Upper lobe of left lung (tissue), 6 donors: ENCODE results near the gene MPRIP. TPM values are rescaled to one million over a fixed set of nuclear protein-coding genes. Genes with fewer than 3 reads are reported as not detected.

Experiments used
- ATAC-seq, 2 donors: fragments of 200-7000 bp; cut with Tn5 transposase; one replicate each; pipeline ENCODE4 v1.9.1; 2022; ENCODE audit warnings: mild to moderate bottlenecking in 2 of 2, moderate library complexity in 2 of 2; ENCODE audit not compliant: low FRiP score in 2 of 2
- DNase-seq, 2 donors: peaks; one replicate each; pipeline ENCODE4 v3.0.0-alpha.2; 2019 to 2020
- H3K27ac ChIP-seq, 4 donors: fragments of 200-600 bp; sonication (generic); one replicate each; pipeline ENCODE4 v1.5.1; 2016 to 2019
- H3K27me3 ChIP-seq, 4 donors: fragments of 200-600 bp; sonication (generic); one replicate each; pipeline ENCODE4 v1.5.1; 2017 to 2019
- H3K36me3 ChIP-seq, 4 donors: fragments of 200-600 bp; sonication (generic); one replicate each; pipeline ENCODE4 v1.5.1; 2016 to 2019
- H3K4me1 ChIP-seq, 4 donors: fragments of 200-600 bp; sonication (generic); one replicate each; pipeline ENCODE4 v1.5.1; 2018 to 2019
- H3K4me3 ChIP-seq, 4 donors: fragments of 200-600 bp; sonication (generic); one replicate each; pipeline ENCODE4 v1.5.1; 2017 to 2019; ENCODE audit warnings: mild to moderate bottlenecking in 2 of 4, moderate library complexity in 1 of 4
- H3K9me3 ChIP-seq, 4 donors: fragments of 200-600 bp; sonication (generic); one replicate each; pipeline ENCODE4 v1.5.1; 2018 to 2019
- EP300 ChIP-seq, 4 donors: sonication (generic); formaldehyde crosslinking; IDR thresholded peaks; one replicate each; pipeline ENCODE4 v1.5.1; 2017; ENCODE audit warnings: antibody characterized with exemption in 4 of 4, control low read depth in 2 of 4
- POLR2A ChIP-seq, 4 donors: fragments of 450-650 bp; IDR thresholded peaks; one replicate each; pipeline ENCODE4 v1.5.1; 2016 to 2017; ENCODE audit warnings: antibody characterized with exemption in 4 of 4, mild to moderate bottlenecking in 2 of 4
- POLR2AphosphoS5 ChIP-seq, 2 donors: sonication (generic); formaldehyde crosslinking; IDR thresholded peaks; one replicate each; pipeline ENCODE4 v1.5.1; 2017; ENCODE audit warnings: antibody characterized with exemption in 2 of 2
- WGBS, 2 donors: methylation state at CpG; one replicate each; pipeline ENCODE4 v1.1.5; 2017 to 2018; 5-methylcytosine and 5-hydroxymethylcytosine counted together
- total RNA-seq, 6 donors: library from RNA; depleted of rRNA in 4 of 6; stranded (reverse); fragments of >200 nt in 4 of 6; gene quantifications; one replicate each; pipeline versions ENCODE4 v1.1.0 to v1.2.1, GENCODE V29; 2016 to 2021
- TF ChIP-seq, protein P1 (sequence below), 6 experiments: fragments of 450-650 bp in 4 of 6; fragments of 200-600 bp in 2 of 6; sonication (generic) in 2 of 6; IDR thresholded peaks; one replicate each; pipeline ENCODE4 v1.5.1; 2016 to 2019; ENCODE audit warnings: antibody characterized with exemption in 6 of 6
- donor health status: DM: no; HTN: no; CAD: no; lungs with moderate emphysema.
- donor health status: DM: no; HTN: yes; CAD: no; lungs with severe emphysema.

The MPRIP gene
- total RNA-seq, 6 donors from 2014 or later = 201 to 380 (median 285) TPM

DNA sequence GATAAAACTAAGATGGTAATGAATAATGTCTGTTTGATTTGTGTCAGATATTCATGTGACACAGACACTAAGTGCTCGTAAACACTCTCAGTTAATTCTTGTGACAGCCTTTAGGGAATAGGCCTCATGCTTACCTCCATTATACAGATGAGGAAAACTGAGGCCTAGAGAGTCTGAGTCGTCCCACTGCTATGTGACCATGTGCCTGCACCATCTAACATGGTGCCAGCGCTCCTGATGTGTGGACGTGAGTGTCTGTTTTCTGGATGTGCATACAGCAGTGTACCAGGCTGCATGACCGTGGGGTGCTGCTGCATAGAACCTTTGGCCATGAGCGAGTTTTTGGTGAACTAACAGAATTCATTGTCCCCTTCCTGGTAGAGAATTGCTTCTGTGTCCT lies 61.8 kb downstream of the MPRIP start:
- 97 to 100% methylated on average over 4 to 6 of the region's 6 CpGs for WGBS, 2 donors
- Histone ChIP-seq H3K9me3 (no peaks in the 10 kb centered on the region), H3K4me3 (no peak overlapping the region), H3K27ac (peak overlapping the region in 1 of 4 donors; percentile 27), H3K4me1 (peaks cover 35 to 62% (median 54%) of the 10 kb centered on the region in 4 donors), H3K36me3 (peaks cover 0 to 8% (median 0%) of the 10 kb centered on the region in 4 donors), H3K27me3 (no peaks in the 10 kb centered on the region)
- TF ChIP-seq POLR2A (IDR thresholded peaks at IDR 0.05) (no peak), EP300 (IDR thresholded peaks at IDR 0.05) (no peak), POLR2AphosphoS5 (IDR thresholded peaks at IDR 0.05) (no peak)
- TF ChIP-seq, protein P1, sequence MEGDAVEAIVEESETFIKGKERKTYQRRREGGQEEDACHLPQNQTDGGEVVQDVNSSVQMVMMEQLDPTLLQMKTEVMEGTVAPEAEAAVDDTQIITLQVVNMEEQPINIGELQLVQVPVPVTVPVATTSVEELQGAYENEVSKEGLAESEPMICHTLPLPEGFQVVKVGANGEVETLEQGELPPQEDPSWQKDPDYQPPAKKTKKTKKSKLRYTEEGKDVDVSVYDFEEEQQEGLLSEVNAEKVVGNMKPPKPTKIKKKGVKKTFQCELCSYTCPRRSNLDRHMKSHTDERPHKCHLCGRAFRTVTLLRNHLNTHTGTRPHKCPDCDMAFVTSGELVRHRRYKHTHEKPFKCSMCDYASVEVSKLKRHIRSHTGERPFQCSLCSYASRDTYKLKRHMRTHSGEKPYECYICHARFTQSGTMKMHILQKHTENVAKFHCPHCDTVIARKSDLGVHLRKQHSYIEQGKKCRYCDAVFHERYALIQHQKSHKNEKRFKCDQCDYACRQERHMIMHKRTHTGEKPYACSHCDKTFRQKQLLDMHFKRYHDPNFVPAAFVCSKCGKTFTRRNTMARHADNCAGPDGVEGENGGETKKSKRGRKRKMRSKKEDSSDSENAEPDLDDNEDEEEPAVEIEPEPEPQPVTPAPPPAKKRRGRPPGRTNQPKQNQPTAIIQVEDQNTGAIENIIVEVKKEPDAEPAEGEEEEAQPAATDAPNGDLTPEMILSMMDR (IDR thresholded peaks at IDR 0.05) = no peak
- DNase-seq = no peak
- no peak for ATAC-seq

DNA sequence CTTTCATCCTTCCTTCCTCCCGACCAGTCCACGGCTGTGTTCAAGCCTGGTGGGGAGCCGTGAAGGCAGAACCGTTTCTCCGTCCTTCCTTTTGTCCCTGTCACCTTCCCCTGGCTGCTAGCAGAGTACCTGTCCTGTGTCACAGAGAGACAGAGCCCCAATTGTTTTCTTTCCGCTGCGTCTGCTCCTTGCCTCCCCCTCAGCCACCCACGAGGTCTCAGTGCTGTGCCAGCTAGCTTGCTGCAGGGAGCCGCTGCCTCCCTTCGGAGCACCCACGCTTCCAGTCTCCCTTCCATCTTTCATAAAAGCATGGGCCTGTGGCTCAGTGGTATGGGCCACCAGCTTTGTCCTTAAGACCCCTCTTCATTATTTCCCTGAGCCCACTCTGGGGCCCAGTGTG lies 62.2 kb downstream of the MPRIP start:
- no peak for DNase-seq
- H3K27me3 ChIP-seq = no peaks in the 10 kb centered on the region

DNA sequence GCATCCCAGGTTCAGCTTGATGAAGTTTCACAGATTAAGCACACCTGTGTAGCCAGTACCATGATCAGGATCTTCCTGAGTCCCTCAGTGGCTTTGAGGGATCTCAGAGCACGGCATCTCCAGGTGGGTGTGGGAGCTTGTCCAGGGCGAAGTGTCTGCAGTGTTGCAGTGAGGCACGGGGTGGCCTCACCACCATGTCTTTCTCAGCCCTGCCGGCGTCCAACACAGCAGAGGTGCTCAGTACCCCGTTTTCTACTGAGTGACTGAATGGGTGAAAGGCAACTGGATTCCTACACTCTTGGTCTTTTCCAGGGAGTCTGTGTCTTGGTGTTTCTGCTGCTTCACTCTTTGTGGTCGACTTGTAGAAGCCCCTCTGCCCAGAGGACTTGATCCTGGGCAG lies 63.7 kb downstream of the MPRIP start:
- Histone ChIP-seq H3K27ac (peak overlapping the region; percentile 28 to 79 (median 62)), H3K4me1 (peaks cover 47 to 78% (median 68%) of the 10 kb centered on the region in 4 donors), H3K9me3 (no peaks in the 10 kb centered on the region), H3K27me3 (no peaks in the 10 kb centered on the region), H3K4me3 (no peak overlapping the region), H3K36me3 (peaks cover 0 to 8% (median 0%) of the 10 kb centered on the region in 4 donors)
- WGBS, 2 donors = 88 to 90% methylated on average over 1 to 7 of the region's 7 CpGs
- TF ChIP-seq POLR2AphosphoS5 (IDR thresholded peaks at IDR 0.05) (no peak), POLR2A (IDR thresholded peaks at IDR 0.05) (no peak), EP300 (IDR thresholded peaks at IDR 0.05) (no peak)
- TF ChIP-seq, protein P1 (IDR thresholded peaks at IDR 0.05) = no peak
- DNase-seq (no peak), ATAC-seq (no peak)

More for the DNA sequence above, 62.2 kb downstream of the MPRIP start:
- TF ChIP-seq POLR2AphosphoS5 (IDR thresholded peaks at IDR 0.05) = no peak
- WGBS, 2 donors = 77 to 87% methylated on average over 11 of the region's 11 CpGs
- ATAC-seq = no peak
- no peaks in the 10 kb centered on the region for H3K9me3 ChIP-seq
- peaks cover 0 to 8% (median 0%) of the 10 kb centered on the region in 4 donors for H3K36me3 ChIP-seq
- no peak overlapping the region for H3K4me3 ChIP-seq
- H3K4me1 ChIP-seq = peaks cover 36 to 66% (median 55%) of the 10 kb centered on the region in 4 donors
- H3K27ac ChIP-seq = peak overlapping the region in 3 of 4 donors; percentile 12 to 43 (median 27)

DNA sequence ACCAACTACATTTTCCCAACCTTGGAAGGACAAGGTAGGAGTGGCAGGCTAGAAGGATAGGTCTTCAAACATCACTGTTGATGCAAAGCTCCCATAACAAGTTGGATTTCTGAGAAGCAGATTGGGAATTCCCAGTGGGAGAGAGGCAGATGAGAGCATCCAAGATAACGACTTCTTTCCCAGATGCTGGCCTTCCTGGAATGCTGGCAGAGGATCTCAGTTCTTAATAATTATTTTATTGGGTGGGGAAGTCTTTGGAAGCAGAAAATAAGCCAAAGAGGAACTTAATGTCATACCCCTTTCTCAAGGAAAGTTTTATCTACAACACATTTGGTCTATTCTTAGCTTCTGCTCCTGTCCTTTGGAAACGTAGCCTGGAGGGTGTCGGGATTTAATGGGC lies 64.5 kb downstream of the MPRIP start:
- peaks cover 51 to 77% (median 67%) of the 10 kb centered on the region in 4 donors for H3K4me1 ChIP-seq
- peak overlapping the region in 3 of 4 donors; percentile 54 to 79 (median 69) for H3K27ac ChIP-seq

DNA sequence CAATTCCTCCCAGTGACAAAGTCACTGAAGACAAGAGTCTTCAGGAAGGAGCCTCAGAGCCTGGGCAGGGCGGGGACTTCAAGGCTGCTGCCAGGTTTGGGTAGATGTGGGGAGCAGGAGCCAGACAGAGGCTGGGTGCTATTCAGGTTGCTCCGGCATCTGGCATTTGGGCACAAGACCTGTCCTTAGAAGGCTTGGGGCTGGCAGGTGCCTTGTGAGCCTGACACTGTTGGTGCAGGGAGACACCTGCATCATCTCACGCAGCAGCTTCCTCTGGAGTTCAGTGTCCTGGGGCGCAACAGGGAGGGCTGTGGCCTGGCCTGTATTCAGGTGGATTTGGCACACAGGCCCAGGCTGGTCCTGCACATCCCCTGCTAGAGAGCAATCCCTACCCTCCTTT lies 65.0 kb downstream of the MPRIP start:
- Histone ChIP-seq H3K36me3 (peaks cover 0 to 6% (median 0%) of the 10 kb centered on the region in 4 donors), H3K27ac (peak overlapping the region; percentile 54 to 79 (median 72)), H3K27me3 (no peaks in the 10 kb centered on the region), H3K4me1 (peaks cover 51 to 79% (median 68%) of the 10 kb centered on the region in 4 donors), H3K9me3 (no peaks in the 10 kb centered on the region), H3K4me3 (no peak overlapping the region)
- 84 to 100% methylated on average over 1 to 4 of the region's 4 CpGs for WGBS, 2 donors
- TF ChIP-seq EP300 (IDR thresholded peaks at IDR 0.05) (no peak), POLR2AphosphoS5 (IDR thresholded peaks at IDR 0.05) (no peak), POLR2A (IDR thresholded peaks at IDR 0.05) (no peak)
- TF ChIP-seq, protein P1 (IDR thresholded peaks at IDR 0.05) = no peak
- DNase-seq = no peak
- ATAC-seq = no peak

More for the DNA sequence above, 64.5 kb downstream of the MPRIP start:
- ATAC-seq (peak in 1 of 2 donors; percentile 41), DNase-seq (no peak)
- H3K36me3 ChIP-seq = peaks cover 0 to 8% (median 0%) of the 10 kb centered on the region in 4 donors
- H3K9me3 ChIP-seq = no peaks in the 10 kb centered on the region
- H3K4me3 ChIP-seq = no peak overlapping the region
- WGBS, 2 donors = 50% methylated on average over 3 of the region's 3 CpGs
- no peaks in the 10 kb centered on the region for H3K27me3 ChIP-seq
- TF ChIP-seq, protein P1 (IDR thresholded peaks at IDR 0.05) = no peak
- TF ChIP-seq POLR2AphosphoS5 (IDR thresholded peaks at IDR 0.05) = peak in 1 of 2 donors; percentile 5
